HK-2 (cell line): Measurements from ENCODE around the gene NR4A1.

Experiments used
- DNase-seq: peaks from one replicate; pipeline ENCODE4 v3.0.0-alpha.2; 2018; ENCODE audit not compliant: unreplicated experiment

NR4A1 gene

GRCh38 chr12:52018433-52019112, 32.7 kb upstream of the NR4A1 start:
- DNase-seq, result no peak

- peak; percentile 74 for DNase-seq
These were observed 32.0 kb upstream of the NR4A1 start for GRCh38 chr12:52019113-52019770.

- peak; percentile 56 for DNase-seq
These were observed 30.5 kb upstream of the NR4A1 start for GRCh38 chr12:52020539-52021336.

GRCh38 chr12:52022841-52023181, 28.4 kb upstream of the NR4A1 start:
- no peak for DNase-seq

GRCh38 chr12:52023182-52023975, 27.9 kb upstream of the NR4A1 start:
- peak; percentile 82 for DNase-seq

- DNase-seq, result no peak
These were observed 27.1 kb upstream of the NR4A1 start for GRCh38 chr12:52023976-52024688.

GRCh38 chr12:52024845-52025230, 26.4 kb upstream of the NR4A1 start:
- no peak for DNase-seq

- DNase-seq, result no peak
These were observed 25.0 kb upstream of the NR4A1 start for GRCh38 chr12:52026263-52026662.

GRCh38 chr12:52027085-52027843, 24.0 kb upstream of the NR4A1 start:
- no peak for DNase-seq

- no peak for DNase-seq
These were observed 21.6 kb upstream of the NR4A1 start for GRCh38 chr12:52029685-52030084.

GRCh38 chr12:52032446-52032803, 18.8 kb upstream of the NR4A1 start:
- no peak for DNase-seq

- peak; percentile 93 for DNase-seq
These were observed 18.3 kb upstream of the NR4A1 start for GRCh38 chr12:52032804-52033445.

- no peak for DNase-seq
These were observed 17.6 kb upstream of the NR4A1 start for GRCh38 chr12:52033446-52034140.

GRCh38 chr12:52035190-52035589, 16.1 kb upstream of the NR4A1 start:
- no peak for DNase-seq

- DNase-seq, result no peak
These were observed 15.3 kb upstream of the NR4A1 start for GRCh38 chr12:52035926-52036325.

GRCh38 chr12:52036587-52037171, 14.6 kb upstream of the NR4A1 start:
- peak; percentile 60 for DNase-seq

GRCh38 chr12:52037248-52037861, 13.9 kb upstream of the NR4A1 start:
- DNase-seq, result no peak

- no peak for DNase-seq
These were observed 12.8 kb upstream of the NR4A1 start for GRCh38 chr12:52038447-52038846.

- DNase-seq, result no peak
These were observed 10.2 kb upstream of the NR4A1 start for GRCh38 chr12:52041035-52041434.
